ENCODE data around the gene CSRNP3.

DNA sequence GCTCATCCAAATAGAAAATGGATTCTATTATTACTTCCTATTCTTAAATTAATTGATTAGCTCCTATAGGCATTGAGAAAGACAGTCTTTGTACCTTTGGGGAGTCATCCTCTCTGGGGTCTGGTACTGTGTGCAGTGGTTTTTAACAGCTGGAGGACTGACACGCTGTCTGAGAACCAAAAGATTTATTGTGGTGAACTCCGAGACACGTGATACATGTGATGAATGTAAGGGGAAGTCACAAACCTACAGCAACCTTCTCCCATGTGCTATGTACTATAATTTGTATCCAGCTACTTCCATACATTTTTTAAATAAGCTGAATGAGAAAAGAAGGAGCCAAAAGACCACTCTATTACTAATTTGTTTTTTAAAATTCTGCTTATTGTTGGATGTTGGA is 190.9 kb downstream of the CSRNP3 start:
- TF ChIP-seq CTCF (IDR thresholded peaks at IDR 0.05) (no peak), POLR2A (IDR thresholded peaks at IDR 0.05) (no peak)

All from right lobe of liver (tissue), 4 donors.